GM10266 (cell line): Measurements from ENCODE around the gene DOLPP1.
"Not testable (repeated sequence)": the region's sequence is repeated elsewhere in the genome, so short reads cannot be mapped to it uniquely, and the experiment has no call there.

Experiments used
- DNase-seq: peaks from one replicate; pipeline ENCODE4 v3.0.0; 2012; ENCODE audit errors: extremely low spot score
- TF ChIP-seq, protein P1 (sequence below): IDR thresholded peaks from 2 replicates; pipeline ENCODE4 v1.5.1; 2012; ENCODE audit warnings: mild to moderate bottlenecking, low read depth; ENCODE audit not compliant: control insufficient read depth, insufficient read depth; ENCODE audit errors: missing control alignments

The DOLPP1 gene, protein sequence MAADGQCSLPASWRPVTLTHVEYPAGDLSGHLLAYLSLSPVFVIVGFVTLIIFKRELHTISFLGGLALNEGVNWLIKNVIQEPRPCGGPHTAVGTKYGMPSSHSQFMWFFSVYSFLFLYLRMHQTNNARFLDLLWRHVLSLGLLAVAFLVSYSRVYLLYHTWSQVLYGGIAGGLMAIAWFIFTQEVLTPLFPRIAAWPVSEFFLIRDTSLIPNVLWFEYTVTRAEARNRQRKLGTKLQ

DNA sequence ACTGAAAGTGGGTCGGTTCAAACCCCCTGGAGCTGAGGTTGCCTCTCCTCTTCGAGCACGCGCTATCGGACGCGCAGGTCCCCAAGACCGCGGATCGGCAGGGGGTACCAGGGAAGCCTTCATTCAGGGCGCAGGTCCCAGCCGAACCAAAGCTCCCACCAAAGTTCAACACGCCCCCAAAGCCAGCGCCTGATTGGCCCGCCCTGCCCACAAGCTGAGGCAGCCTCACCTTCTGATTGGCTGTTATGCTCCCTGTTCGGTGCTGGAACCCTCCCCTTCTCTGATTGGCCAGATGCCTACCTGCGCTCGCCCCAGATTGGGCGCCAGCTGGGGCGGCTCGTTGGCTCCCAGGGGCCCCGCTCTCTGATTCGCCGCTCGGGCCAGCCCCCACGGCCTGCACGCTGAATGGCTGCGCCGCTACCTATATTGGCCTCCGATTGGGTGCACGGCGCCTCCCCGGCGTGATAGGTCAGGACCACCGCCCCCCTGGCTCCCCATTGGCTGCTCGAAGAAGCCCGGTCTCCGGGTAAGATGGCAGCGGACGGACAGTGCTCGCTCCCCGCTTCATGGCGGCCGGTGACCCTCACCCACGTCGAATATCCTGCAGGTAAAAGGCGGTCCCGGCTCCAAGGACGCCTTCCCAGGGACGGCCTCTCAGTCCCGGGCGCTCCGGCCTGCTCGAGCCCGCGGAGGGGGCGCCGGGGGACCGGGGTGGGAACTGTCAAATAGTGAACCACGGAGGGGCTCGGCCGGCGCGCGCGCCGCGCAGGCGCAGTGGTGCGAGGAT lies at the start of gene DOLPP1:
Gene DOLPP1 (plus strand): TSS at position 511 of the 787 bp plus-strand sequence. CDS start 21 bp downstream, at position 532.
- DNase-seq, result peak; percentile 100
- TF ChIP-seq, protein P1, sequence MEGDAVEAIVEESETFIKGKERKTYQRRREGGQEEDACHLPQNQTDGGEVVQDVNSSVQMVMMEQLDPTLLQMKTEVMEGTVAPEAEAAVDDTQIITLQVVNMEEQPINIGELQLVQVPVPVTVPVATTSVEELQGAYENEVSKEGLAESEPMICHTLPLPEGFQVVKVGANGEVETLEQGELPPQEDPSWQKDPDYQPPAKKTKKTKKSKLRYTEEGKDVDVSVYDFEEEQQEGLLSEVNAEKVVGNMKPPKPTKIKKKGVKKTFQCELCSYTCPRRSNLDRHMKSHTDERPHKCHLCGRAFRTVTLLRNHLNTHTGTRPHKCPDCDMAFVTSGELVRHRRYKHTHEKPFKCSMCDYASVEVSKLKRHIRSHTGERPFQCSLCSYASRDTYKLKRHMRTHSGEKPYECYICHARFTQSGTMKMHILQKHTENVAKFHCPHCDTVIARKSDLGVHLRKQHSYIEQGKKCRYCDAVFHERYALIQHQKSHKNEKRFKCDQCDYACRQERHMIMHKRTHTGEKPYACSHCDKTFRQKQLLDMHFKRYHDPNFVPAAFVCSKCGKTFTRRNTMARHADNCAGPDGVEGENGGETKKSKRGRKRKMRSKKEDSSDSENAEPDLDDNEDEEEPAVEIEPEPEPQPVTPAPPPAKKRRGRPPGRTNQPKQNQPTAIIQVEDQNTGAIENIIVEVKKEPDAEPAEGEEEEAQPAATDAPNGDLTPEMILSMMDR, result no peak

DNA sequence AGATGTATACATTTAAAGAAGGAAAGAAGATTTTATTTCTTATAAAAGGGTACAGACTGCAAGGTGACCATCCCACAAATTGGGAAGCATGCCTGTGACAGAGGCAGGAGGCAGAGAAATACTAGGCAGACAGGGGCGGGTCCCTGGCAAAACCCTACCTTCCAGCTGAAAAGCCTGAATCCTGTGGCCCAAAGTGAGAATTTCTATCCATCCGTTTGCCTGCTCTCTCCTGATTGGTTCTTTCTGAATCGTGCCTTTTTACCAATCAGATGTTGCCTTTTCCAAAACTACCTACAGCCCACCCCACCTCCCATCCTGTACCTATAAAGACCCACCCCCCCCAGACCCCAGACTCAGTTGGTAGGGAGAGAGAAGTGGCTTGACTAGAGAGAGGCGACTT lies 49.4 kb upstream of the DOLPP1 start:
- no peak for DNase-seq
- TF ChIP-seq, protein P1, result no peak

DNA sequence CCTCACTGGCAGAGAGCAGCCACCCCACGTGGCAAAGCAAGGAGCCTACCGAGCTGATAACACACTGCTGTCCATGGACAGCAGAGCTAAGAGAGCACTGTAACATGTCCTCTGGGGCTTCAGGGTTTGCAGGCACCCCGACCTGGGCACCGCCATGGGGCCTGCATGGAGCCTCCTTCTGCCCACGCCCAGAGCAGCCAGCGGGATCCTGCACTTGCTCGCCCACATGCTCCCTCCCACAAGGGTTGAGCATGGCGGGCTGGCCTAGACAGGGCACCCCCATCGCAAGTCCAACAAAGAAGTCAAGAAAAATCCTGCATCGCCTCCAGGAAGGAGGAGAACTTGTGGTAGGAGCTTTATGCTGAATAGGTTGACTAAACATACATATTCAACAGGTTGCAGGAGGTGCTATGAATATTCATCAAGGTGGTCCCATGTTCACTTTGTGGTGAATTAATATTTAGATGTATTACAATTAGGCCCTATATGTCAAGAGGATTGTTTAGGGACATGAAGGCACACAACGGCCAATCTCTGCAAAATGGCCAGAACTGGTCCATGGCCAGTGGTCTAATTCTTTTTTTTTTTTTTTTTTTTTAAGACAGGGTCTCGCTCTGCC lies 48.3 kb upstream of the DOLPP1 start:
- TF ChIP-seq, protein P1, result no peak
- no peak for DNase-seq

DNA sequence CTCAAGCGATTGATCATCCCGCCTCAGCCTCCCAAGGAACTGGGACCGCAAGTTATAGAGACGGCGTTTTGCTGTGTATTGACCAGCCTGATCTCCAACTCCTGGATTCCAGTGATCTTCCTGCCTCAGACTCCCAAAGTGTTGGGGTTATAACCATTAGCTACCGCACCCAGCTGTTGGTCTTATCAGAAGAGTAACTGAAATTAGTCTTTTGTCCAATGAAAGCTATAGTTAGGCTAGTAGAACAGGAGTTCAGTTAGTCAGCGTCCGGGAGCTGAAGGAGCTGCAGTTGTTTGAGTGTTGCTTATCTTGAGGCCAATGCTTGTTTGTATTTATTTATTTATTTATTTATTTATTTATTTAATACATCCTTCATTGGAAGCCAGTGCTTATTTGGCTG lies 47.7 kb upstream of the DOLPP1 start:
- DNase-seq, result no peak

DNA sequence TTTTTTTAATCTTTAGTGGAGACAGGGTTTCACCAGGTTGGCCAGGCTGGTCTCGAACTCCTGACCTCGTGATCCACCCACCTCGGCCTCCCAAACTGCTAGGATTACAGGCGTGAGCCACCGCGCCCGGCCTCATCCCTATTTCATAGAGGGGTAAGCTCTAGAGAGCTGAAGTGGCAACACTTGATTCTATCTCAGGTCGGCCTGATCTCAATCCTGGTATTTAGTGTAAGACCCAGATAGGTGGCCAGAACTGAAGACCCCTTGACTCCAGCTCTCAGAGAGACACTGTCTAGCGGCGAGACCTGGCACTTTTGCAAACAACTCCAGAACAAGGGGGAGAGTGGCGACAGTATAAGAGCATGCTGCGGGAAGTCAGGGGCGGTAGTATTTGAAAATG lies 45.1 kb upstream of the DOLPP1 start:
- DNase-seq, result not testable (repeated sequence)

More for the DNA sequence above, 47.7 kb upstream of the DOLPP1 start:
- TF ChIP-seq, protein P1, result no peak

DNA sequence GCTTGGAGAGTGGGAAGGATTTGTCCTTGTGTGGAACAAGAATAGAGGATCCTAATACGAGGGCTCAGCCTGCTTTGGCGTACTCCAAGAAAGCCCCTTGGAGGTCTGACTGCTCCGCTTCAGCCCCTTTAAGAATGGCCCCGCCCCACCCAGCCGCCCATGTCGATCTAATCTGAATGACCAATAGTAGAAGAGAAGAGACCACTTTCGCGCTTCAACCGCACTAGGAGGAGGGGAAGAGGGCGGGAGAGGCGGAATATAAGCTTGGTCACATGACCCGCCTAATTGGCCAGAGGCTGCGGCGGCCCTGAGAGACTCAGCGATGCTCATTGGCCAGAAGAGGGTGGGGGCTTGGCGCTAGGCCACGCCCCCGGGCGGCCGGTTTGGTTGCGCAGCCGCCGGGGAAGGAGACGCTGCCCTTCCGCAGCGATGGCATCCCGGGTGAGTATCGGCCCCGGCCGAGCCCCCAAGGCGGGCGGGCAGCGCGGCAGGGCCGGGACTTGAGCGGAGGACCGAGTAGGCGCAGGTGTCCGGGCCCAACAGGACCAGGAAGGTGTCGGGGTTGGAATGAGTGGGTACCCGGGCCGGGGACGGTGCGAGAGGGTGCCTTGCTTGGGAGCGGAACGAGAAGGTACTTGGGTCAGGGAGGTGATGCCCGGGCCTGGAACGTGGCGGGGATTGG lies 44.5 kb upstream of the DOLPP1 start, which contains the start of gene MIGA2:
Gene MIGA2 (plus strand): TSS at position 386 of the 682 bp plus-strand sequence. CDS start 3,969 bp downstream, outside the sequence.
- peak; percentile 99 for DNase-seq
- TF ChIP-seq, protein P1, result no peak

DNA sequence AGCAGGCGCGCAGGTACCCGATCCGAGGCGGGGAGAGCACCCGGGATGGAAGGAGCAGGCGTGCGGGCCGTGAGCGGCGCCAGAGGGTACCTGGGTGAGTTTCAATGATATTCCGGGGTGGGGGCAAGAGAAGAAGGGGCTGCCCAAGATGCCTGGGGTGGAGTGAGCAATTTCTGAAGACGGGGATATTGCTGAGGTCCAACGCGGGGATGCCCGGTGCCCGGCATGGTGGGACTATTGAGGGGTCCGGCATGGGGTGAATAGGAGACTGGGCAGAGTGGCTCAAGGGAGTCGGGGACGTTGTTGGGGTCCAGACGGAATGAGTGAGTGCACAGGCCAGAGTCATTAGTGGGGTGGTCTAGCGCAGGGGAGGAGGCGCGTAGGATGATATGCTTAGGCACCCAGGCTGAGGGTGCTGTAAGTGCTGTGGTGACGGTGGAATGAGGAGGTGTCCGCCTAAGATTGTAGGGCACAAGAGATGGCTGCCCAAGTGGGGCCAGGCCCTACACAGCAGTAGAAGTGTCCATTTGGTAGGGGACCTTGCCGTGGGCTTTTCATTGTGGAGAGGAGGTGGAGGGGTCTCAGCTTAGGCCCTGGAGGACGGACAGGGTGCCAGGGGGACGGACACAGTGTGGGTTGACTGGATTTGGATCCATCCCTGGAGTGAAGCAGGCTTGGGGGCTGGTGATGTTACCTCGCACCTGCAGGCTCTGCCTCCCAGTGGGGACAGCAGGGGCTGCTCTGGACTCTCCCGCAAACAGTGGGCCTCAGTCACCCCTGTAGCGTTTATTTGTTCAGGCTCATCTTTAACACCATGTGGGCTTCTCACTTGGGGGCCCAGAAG lies 43.8 kb upstream of the DOLPP1 start:
- TF ChIP-seq, protein P1, result no peak
- no peak for DNase-seq
